Brain microvascular endothelial cell (primary cell): ENCODE results near the gene ACTBL2.

ENCODE experiments used
- DNase-seq: peaks from one replicate; pipeline ENCODE4 v3.0.0-alpha.2; 2020
- H3K27ac ChIP-seq: fragments of 250-450 bp; sonication (Bioruptor Pico); 2 replicates; pipeline ENCODE4 v1.5.1; 2020; ENCODE audit warnings: mild to moderate bottlenecking, moderate library complexity
- H3K27me3 ChIP-seq: fragments of 250-450 bp; sonication (Bioruptor Pico); replicated peaks from 2 replicates; pipeline ENCODE4 v1.5.1; 2020; ENCODE audit warnings: mild to moderate bottlenecking
- H3K36me3 ChIP-seq: fragments of 250-450 bp; sonication (Bioruptor Pico); replicated peaks from 2 replicates; pipeline ENCODE4 v1.5.1; 2020; ENCODE audit warnings: mild to moderate bottlenecking
- H3K4me3 ChIP-seq: 2 replicates; pipeline ENCODE4 v1.5.1; 2011; ENCODE audit warnings: low read depth, mild to moderate bottlenecking, control low read depth, low read length, moderate library complexity
- CTCF ChIP-seq: IDR thresholded peaks from 2 replicates; pipeline ENCODE4 v1.5.1; 2011; ENCODE audit warnings: low read depth, mild to moderate bottlenecking, moderate library complexity, low read length, control low read depth, inconsistent platforms; ENCODE audit errors: missing control alignments
- in situ Hi-C: cut with HindIII; loops from 2 replicates; pipeline ENCODE4 v1.10.0; 2017; ENCODE audit warnings: low sequenced_read_pairs, low pct_ligation_motif_present

The ACTBL2 gene

DNA sequence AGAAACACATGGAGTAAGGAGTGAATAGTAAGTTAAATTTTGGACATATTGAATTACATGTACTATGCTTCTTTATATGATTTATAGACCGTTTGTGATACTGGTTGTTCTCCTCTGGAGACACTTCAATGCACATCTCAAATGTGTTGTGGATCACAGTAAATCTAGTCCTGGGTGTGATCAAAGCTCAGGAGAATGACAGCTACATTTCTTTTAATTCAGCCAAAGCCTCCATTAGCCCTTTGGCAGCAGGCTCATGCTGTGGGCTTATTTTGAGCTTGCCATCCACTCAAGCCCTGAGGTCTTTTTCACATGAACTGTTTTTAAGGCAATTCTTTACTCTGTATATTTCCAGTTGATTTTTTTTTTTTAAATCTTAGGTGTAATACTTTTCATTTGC is 34.6 kb upstream of the ACTBL2 start:
- H3K27me3 ChIP-seq, result no peaks in the 10 kb centered on the region
- in situ Hi-C loops, result no loop called here
- H3K36me3 ChIP-seq, result no peaks in the 10 kb centered on the region
- no peak for DNase-seq
- no peak for TF ChIP-seq CTCF
- no peak overlapping the region for H3K4me3 ChIP-seq
- no peak overlapping the region for H3K27ac ChIP-seq

GRCh38 chr5:57513785-57514184 is 31.2 kb upstream of the ACTBL2 start:
- no peak overlapping the region for H3K27ac ChIP-seq
- H3K27me3 ChIP-seq, result no peaks in the 10 kb centered on the region
- in situ Hi-C loops, result no loop called here
- no peak for TF ChIP-seq CTCF
- H3K36me3 ChIP-seq, result no peaks in the 10 kb centered on the region
- no peak for DNase-seq
- H3K4me3 ChIP-seq, result no peak overlapping the region

DNA sequence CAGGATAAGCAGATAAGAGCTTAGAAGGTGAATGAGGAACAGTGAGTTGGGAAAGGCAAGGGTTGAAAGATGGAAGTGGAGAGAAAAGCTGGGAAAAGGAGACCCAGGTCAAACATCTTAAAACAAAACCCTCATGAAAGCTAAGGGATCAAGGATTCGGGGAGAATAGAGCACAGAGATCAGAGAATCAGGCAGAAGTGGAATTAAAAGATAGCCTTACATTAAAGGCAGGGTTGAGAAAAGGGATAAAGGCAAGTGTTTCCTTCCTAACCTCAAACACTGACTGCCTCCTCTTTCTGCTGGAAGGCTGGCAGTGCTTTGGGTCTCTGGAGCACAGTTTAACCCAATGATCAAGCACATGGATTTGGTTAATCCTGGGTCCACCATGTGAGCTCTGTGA is 28.7 kb upstream of the ACTBL2 start:
- TF ChIP-seq CTCF, result no peak
- Histone ChIP-seq H3K36me3 (no peaks in the 10 kb centered on the region), H3K27ac (no peak overlapping the region), H3K27me3 (no peaks in the 10 kb centered on the region), H3K4me3 (no peak overlapping the region)
- in situ Hi-C loops, result no loop called here
- no peak for DNase-seq

DNA sequence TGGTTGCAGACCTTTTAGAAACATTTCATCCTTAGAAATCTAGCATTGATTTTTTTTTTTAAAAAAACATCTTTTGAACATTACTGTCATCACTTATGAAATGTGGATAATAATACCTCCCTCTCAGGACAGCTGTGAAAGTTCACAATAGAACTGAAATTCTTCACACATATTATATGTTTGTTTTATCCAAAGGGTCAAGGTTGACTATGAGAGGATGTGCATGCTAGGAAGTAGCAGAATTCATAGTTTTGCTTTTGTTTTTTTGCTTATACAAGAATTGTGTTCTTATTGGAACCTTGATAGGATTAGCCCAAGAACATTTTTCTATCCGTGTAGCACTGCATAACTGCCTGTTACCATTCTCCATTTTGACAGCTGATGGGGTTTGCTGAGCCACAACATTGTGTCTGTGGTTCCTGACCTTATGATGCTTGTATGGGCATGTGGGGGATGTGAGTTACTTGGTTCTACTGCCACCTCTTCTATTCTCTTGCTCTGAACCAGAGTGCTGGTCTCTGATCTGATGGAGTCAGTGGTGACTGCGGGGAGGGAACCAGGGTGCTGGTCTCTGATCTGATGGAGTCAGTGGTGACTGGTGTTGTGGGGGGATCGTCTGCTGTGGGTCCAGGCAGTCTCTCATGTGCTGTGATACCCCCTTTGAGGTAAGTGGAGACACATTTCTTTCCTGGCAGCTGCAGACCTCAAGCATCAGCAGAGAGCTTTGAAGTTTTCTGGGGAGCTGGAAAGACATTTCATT is 27.1 kb upstream of the ACTBL2 start:
- no peaks in the 10 kb centered on the region for H3K27me3 ChIP-seq
- H3K27ac ChIP-seq, result no peak overlapping the region
- in situ Hi-C loops, result no loop called here
- H3K4me3 ChIP-seq, result no peak overlapping the region
- TF ChIP-seq CTCF, result no peak
- DNase-seq, result no peak
- no peaks in the 10 kb centered on the region for H3K36me3 ChIP-seq

DNA sequence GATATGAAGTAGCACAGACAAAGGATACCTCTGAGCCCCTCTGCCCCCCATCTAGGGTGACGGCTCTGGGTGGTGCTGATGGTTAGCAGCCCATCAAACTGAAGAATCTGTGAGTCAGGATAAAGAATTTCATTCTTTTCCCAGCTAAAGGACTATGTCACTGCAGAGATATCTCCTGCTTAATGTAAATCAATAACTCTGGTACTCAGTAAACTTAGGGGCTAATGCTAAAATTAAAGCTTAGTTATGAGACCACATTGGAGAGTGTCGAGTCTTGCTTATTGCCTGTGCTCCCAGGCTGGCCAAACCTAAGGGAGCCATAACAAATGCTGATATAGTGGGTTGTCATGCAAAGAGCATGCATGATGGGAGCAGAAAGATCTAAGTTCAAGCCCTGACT is 25.6 kb upstream of the ACTBL2 start:
- no peak for DNase-seq
- Histone ChIP-seq H3K27ac (no peak overlapping the region), H3K27me3 (no peaks in the 10 kb centered on the region), H3K4me3 (no peak overlapping the region), H3K36me3 (no peaks in the 10 kb centered on the region)
- no peak for TF ChIP-seq CTCF
- in situ Hi-C loops, result no loop called here
